ENCODE data around the gene ZCCHC3. TPM values are rescaled to one million over a fixed set of nuclear protein-coding genes. Genes with fewer than 3 reads are reported as not detected.

ZCCHC3 gene
- total and polyA plus RNA-seq, 2 experiments from 2014 or later = 26.5 to 66.3 TPM

DNA sequence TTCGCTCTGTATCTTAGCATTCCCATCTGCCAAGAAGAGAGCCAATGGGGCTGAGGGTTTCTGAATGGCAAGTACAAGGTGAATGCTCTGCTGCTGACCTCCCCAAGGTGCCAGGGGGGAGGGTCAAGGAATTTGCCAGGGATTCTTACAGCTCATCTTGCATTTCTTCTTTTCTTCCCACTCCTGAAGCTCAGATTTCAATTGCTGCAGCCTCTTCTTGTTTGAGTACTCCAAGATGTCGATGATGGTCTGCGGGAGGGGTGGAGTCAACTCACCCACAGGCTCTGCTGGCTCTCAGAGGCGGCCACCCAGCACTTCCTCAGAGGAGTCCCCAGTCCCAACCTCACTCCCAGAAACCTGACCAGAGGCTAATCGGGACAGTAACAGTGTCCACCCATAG is 19.2 kb upstream of the ZCCHC3 start:
- H3K4me1 Mint-ChIP-seq = peaks cover 8% of the 10 kb centered on the region
- H3K4me3 Mint-ChIP-seq = peak overlapping the region; percentile 70
- H3K9me3 Mint-ChIP-seq = 0 out of 3 replicates have a peak, but pooled peaks cover 7% of the 10 kb centered on the region
- peak overlapping the region; percentile 19; the same call in 1 of the 2 replicates for H2AFZ ChIP-seq
- H3K27me3 Mint-ChIP-seq (ENCODE audit: insufficient read depth, low read depth, poor library complexity) = peaks cover 13% of the 10 kb centered on the region
- 0 out of 2 replicates have a peak, but pooled peaks cover 4% of the 10 kb centered on the region for H3K36me3 ChIP-seq (ENCODE audit: insufficient read depth)
- H3K27ac ChIP-seq (ENCODE audit: low read depth) = peak overlapping the region; percentile 80
- H3K27ac Mint-ChIP-seq = peak overlapping the region; percentile 83
- no peaks in the 10 kb centered on the region for H3K27me3 ChIP-seq (ENCODE audit: insufficient read depth)
- H3F3A ChIP-seq (replicated peaks; ENCODE audit: low read depth) = peaks cover 22% of the 10 kb centered on the region
- peaks cover 6% of the 10 kb centered on the region; the same call in 1 of the 2 replicates for H3K4me1 ChIP-seq (ENCODE audit: insufficient read depth)
- peak; percentile 49 for ATAC-seq
- H3K36me3 Mint-ChIP-seq (ENCODE audit: low read depth) = peaks cover 59% of the 10 kb centered on the region
- peaks cover 9% of the 10 kb centered on the region for H4K20me1 ChIP-seq (replicated peaks; ENCODE audit: insufficient read depth)
- peak overlapping the region; percentile 49 for H3K4me3 ChIP-seq
- no peaks in the 10 kb centered on the region for H3K79me2 ChIP-seq (replicated peaks; ENCODE audit: insufficient read depth)
- no peak for DNase-seq (ENCODE audit: low spot score)
- peak overlapping the region; percentile 77 for H3K4me2 ChIP-seq
- no peak for TF ChIP-seq POLR2AphosphoS5 (IDR thresholded peaks at IDR 0.05; ENCODE audit: low read depth)
- TF ChIP-seq EZH2 (IDR thresholded peaks at IDR 0.05; ENCODE audit: low read depth, unreplicated experiment) = no peak
- TF ChIP-seq ZNF114 (CRISPR knock-in tag; IDR thresholded peaks at IDR 0.05) = no peak
- TF ChIP-seq CREB1 (CRISPR knock-in tag; IDR thresholded peaks at IDR 0.05; ENCODE audit: low read depth) = no peak
- TF ChIP-seq STAT1 (IDR thresholded peaks at IDR 0.05; ENCODE audit: unreplicated experiment) = no peak
- TF ChIP-seq, protein P1, sequence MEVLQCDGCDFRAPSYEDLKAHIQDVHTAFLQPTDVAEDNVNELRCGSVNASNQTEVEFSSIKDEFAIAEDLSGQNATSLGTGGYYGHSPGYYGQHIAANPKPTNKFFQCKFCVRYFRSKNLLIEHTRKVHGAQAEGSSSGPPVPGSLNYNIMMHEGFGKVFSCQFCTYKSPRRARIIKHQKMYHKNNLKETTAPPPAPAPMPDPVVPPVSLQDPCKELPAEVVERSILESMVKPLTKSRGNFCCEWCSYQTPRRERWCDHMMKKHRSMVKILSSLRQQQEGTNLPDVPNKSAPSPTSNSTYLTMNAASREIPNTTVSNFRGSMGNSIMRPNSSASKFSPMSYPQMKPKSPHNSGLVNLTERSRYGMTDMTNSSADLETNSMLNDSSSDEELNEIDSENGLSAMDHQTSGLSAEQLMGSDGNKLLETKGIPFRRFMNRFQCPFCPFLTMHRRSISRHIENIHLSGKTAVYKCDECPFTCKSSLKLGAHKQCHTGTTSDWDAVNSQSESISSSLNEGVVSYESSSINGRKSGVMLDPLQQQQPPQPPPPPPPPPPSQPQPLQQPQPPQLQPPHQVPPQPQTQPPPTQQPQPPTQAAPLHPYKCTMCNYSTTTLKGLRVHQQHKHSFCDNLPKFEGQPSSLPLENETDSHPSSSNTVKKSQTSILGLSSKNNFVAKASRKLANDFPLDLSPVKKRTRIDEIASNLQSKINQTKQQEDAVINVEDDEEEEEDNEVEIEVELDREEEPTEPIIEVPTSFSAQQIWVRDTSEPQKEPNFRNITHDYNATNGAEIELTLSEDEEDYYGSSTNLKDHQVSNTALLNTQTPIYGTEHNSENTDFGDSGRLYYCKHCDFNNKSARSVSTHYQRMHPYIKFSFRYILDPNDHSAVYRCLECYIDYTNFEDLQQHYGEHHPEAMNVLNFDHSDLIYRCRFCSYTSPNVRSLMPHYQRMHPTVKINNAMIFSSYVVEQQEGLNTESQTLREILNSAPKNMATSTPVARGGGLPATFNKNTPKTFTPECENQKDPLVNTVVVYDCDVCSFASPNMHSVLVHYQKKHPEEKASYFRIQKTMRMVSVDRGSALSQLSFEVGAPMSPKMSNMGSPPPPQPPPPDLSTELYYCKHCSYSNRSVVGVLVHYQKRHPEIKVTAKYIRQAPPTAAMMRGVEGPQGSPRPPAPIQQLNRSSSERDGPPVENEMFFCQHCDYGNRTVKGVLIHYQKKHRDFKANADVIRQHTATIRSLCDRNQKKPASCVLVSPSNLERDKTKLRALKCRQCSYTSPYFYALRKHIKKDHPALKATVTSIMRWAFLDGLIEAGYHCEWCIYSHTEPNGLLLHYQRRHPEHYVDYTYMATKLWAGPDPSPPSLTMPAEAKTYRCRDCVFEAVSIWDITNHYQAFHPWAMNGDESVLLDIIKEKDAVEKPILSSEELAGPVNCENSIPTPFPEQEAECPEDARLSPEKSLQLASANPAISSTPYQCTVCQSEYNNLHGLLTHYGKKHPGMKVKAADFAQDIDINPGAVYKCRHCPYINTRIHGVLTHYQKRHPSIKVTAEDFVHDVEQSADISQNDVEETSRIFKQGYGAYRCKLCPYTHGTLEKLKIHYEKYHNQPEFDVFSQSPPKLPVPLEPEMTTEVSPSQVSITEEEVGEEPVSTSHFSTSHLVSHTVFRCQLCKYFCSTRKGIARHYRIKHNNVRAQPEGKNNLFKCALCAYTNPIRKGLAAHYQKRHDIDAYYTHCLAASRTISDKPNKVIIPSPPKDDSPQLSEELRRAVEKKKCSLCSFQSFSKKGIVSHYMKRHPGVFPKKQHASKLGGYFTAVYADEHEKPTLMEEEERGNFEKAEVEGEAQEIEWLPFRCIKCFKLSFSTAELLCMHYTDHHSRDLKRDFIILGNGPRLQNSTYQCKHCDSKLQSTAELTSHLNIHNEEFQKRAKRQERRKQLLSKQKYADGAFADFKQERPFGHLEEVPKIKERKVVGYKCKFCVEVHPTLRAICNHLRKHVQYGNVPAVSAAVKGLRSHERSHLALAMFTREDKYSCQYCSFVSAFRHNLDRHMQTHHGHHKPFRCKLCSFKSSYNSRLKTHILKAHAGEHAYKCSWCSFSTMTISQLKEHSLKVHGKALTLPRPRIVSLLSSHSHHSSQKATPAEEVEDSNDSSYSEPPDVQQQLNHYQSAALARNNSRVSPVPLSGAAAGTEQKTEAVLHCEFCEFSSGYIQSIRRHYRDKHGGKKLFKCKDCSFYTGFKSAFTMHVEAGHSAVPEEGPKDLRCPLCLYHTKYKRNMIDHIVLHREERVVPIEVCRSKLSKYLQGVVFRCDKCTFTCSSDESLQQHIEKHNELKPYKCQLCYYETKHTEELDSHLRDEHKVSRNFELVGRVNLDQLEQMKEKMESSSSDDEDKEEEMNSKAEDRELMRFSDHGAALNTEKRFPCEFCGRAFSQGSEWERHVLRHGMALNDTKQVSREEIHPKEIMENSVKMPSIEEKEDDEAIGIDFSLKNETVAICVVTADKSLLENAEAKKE (CRISPR knock-in tag; IDR thresholded peaks at IDR 0.05) = no peak
- no peak for TF ChIP-seq ZNF331 (CRISPR knock-in tag; IDR thresholded peaks at IDR 0.05; ENCODE audit: low read depth)
- TF ChIP-seq, protein P2, sequence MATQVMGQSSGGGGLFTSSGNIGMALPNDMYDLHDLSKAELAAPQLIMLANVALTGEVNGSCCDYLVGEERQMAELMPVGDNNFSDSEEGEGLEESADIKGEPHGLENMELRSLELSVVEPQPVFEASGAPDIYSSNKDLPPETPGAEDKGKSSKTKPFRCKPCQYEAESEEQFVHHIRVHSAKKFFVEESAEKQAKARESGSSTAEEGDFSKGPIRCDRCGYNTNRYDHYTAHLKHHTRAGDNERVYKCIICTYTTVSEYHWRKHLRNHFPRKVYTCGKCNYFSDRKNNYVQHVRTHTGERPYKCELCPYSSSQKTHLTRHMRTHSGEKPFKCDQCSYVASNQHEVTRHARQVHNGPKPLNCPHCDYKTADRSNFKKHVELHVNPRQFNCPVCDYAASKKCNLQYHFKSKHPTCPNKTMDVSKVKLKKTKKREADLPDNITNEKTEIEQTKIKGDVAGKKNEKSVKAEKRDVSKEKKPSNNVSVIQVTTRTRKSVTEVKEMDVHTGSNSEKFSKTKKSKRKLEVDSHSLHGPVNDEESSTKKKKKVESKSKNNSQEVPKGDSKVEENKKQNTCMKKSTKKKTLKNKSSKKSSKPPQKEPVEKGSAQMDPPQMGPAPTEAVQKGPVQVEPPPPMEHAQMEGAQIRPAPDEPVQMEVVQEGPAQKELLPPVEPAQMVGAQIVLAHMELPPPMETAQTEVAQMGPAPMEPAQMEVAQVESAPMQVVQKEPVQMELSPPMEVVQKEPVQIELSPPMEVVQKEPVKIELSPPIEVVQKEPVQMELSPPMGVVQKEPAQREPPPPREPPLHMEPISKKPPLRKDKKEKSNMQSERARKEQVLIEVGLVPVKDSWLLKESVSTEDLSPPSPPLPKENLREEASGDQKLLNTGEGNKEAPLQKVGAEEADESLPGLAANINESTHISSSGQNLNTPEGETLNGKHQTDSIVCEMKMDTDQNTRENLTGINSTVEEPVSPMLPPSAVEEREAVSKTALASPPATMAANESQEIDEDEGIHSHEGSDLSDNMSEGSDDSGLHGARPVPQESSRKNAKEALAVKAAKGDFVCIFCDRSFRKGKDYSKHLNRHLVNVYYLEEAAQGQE (IDR thresholded peaks at IDR 0.05; ENCODE audit: unreplicated experiment) = no peak
- TF ChIP-seq, protein P3, sequence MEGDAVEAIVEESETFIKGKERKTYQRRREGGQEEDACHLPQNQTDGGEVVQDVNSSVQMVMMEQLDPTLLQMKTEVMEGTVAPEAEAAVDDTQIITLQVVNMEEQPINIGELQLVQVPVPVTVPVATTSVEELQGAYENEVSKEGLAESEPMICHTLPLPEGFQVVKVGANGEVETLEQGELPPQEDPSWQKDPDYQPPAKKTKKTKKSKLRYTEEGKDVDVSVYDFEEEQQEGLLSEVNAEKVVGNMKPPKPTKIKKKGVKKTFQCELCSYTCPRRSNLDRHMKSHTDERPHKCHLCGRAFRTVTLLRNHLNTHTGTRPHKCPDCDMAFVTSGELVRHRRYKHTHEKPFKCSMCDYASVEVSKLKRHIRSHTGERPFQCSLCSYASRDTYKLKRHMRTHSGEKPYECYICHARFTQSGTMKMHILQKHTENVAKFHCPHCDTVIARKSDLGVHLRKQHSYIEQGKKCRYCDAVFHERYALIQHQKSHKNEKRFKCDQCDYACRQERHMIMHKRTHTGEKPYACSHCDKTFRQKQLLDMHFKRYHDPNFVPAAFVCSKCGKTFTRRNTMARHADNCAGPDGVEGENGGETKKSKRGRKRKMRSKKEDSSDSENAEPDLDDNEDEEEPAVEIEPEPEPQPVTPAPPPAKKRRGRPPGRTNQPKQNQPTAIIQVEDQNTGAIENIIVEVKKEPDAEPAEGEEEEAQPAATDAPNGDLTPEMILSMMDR (conservative IDR thresholded peaks at IDR 0.05; ENCODE audit: low read depth in 2 of 2) = no peak
- TF ChIP-seq JUNB (IDR thresholded peaks at IDR 0.05; ENCODE audit: unreplicated experiment) = no peak
- TF ChIP-seq NANOG (IDR thresholded peaks at IDR 0.05; ENCODE audit: borderline replicate concordance) = no peak
- no peak for TF ChIP-seq EZH2phosphoT487 (IDR thresholded peaks at IDR 0.05; ENCODE audit: unreplicated experiment)
- TF ChIP-seq, protein P4, sequence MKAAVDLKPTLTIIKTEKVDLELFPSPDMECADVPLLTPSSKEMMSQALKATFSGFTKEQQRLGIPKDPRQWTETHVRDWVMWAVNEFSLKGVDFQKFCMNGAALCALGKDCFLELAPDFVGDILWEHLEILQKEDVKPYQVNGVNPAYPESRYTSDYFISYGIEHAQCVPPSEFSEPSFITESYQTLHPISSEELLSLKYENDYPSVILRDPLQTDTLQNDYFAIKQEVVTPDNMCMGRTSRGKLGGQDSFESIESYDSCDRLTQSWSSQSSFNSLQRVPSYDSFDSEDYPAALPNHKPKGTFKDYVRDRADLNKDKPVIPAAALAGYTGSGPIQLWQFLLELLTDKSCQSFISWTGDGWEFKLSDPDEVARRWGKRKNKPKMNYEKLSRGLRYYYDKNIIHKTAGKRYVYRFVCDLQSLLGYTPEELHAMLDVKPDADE (IDR thresholded peaks at IDR 0.05) = no peak
- H3K9me2 ChIP-seq (ENCODE audit: insufficient read depth) = no peaks in the 10 kb centered on the region

Data from GM23338 (cell line).